ENCODE data around the gene CPT1B.
"Not testable (repeated sequence)": the region's sequence is repeated elsewhere in the genome, so short reads cannot be mapped to it uniquely, and the experiment has no call there.

Gene CPT1B

GRCh38 chr22:50526108-50526833 lies 52.0 kb downstream of the CPT1B start:
- peak; percentile 91 for DNase-seq

DNA sequence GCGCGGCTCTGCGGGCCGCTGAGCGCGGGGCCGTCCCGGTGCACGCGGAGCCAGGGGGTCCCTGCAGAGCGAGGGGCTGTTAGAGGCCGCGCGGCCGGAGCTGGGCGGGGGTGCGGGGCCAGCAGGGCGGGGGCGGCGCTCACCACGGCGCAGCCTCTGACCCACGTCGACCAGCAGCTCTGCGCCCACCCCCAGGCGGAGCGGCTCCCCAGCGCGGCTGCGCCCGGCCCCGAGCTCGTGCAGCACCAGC lies 52.4 kb downstream of the CPT1B start:
- no peak for DNase-seq

DNA sequence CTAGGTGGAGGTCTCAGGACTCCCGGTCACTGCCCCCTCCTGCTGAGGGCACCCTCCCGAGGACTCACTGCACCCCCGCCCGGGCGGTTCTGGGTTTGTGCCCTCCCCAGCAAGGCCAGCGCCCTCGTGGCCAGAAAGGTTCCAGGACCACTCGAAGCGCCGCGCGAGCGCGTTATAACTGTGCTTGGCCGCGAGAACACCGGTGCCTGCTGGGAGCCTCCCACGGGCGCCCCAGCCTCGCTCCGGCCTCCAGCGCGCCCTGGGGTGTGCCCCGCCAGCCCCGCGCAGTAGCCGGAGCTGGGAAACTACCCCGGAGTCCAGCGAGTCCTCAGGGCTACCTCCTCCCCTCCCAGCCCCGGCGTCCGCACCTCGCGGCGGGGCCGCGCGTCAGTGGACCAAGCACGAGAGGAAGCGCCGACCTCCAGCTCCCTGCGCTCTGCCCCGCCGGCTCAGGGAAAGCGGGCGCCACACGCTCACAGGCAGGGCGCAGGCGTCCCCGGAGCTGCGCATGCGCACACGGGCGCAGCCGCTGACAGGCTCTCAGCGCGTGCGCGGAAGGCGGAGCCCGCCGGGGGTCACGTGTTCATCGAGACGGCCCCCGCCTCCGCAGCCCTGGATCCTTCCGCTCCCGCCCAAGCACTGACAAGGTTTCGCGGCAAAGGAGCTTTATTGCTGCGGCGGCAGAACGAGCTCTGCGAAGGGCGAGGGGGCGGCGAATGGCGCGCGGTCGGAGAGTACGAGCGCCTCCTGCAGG lies 52.9 kb downstream of the CPT1B start, which contains the start of gene SCO2:
SCO2 (minus strand) TSS at position 495 of the 754 bp plus-strand sequence. CDS start 1,187 bp downstream, outside the sequence.
- DNase-seq: peak; percentile 98

GRCh38 chr22:50524676-50525103 lies 53.5 kb downstream of the CPT1B start:
- DNase-seq: no peak

DNA sequence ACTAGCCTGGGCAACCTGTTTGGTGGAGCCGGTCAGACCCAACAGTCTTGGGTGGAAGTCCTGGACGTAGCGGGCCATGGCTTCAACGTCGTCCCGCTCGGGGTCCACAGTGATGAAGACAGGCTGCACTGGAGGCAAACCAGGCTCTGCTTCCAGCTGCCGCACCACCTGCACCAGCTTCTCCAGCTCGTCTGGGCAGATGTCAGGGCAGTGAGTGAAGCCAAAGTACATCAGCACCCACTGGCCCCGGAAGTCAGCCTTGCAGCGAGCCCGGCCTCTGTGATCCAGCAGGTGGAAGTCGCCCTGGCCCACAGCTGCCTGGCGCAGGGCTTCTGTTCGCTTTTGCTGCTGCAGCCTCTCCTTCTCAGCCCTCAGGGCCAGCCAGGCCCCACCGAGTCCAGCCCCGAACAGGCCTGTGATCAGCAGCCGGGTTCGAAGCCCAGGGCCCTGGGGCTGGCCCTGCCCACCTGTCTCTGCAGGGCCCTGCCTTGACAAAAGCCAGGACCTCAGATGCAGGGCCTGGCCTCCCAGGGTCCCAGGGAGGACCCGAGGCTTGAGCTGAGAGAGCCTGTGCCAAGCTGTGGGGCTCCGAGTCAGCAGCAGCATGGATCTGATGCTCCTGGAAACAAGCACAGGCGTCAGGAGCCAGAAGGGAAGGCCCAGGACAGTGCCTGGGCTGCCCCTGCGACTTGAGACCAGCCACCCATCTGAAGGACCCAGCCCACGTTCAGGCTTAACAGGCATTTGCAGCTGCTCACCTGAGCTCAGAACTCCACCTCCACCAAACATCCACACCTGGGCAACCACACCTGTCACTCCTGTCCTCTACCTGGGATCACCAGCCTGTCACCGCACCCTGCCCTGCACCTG lies 54.2 kb downstream of the CPT1B start:
- no peak for DNase-seq

GRCh38 chr22:50523458-50523805 lies 54.8 kb downstream of the CPT1B start:
- no peak for DNase-seq

DNA sequence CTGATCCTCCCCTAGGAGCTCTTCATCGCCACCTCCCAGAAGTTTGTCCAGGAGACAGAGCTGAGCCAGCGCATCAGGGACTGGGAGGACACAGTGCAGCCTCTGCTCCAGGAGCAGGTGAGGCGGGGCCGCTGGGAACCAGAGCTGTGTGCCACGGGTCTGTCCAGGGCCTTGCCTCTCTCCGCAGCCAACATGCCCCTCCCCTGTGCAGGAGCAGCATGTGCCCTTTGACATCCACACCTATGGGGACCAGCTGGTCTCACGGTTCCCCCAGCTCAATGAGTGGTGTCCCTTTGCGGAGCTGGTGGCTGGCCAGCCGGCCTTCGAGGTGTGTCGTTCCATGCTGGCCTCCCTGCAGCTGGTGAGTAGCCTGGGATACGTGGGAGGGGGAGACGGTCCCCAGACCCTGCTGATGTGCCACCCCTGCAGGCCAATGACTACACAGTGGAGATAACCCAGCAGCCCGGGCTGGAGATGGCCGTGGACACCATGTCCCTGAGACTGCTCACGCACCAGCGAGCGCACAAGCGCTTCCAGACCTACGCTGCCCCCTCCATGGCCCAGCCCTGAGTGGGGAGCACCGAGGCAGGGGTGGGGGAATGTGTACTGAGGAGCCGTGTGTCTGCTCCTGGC lies 55.3 kb downstream of the CPT1B start:
- DNase-seq: no peak

DNA sequence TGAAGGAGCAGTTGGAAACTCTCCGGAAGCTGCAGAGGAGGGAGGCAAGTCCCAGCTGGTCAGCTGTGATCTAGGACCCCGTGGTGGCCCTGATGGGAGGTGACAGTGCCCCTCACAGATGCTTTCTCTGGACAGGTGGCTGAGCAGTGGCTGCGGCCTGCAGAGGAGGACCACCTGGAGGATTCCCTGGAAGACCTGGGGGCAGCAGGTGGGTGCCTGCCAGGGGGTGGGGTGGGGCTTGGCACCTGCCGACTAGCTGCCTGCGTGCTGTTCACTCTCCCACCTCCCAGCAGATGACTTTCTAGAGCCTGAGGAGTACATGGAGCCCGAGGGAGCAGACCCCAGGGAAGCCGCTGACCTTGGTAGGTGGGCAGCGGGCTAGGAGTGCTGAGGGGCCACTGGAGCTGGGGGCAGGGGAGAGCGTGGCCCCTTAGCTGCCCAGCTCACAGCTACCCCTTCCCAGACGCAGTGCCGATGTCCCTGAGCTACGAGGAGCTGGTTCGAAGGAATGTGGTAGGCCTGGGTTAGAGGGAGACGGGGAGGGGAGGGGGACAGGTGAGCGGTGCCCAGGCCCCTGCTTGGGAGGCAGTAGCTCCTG lies 55.9 kb downstream of the CPT1B start:
- DNase-seq: no peak

DNA sequence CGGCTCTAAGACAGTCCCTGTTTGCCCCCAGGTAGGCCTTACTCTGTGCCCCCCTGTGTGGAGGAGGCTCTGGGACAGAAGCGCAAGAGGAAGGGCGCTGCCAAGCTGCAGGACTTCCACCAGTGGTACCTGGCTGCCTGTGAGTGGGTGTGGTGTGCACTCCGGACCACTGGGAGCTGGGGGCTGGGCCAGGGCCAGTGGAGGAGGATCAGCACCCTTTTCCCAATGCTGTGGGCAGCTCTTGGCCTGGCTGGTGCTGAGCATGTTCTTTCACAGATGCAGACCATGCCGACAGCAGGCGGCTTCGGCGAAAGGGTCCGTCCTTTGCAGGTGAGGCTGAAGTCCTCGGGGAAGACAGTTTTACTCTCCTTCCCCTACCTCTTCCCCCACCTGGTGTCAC lies 56.5 kb downstream of the CPT1B start:
- DNase-seq: no peak

- no peak for DNase-seq
These were observed 57.3 kb downstream of the CPT1B start for GRCh38 chr22:50520826-50521453.

DNA sequence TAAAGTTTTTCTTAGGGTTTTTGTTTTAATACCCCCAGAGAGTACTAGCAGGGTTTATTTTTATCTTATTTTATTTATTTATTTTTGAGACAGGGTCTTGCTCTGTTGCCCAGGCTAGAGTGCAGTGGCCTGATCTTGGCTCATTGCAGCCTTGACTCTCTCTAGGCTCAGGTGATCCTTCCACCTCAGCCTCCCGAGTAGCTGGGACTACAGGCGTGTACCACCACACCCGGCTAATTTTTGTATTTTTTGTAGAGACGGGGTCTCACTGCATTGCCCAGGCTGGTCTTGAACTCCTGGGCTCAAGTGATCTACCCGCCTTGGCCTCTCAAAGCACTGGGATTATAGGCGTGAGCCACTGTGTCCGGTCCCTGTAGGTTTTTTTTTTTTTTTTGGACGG lies 58.0 kb downstream of the CPT1B start:
- DNase-seq: not testable (repeated sequence)

DNA sequence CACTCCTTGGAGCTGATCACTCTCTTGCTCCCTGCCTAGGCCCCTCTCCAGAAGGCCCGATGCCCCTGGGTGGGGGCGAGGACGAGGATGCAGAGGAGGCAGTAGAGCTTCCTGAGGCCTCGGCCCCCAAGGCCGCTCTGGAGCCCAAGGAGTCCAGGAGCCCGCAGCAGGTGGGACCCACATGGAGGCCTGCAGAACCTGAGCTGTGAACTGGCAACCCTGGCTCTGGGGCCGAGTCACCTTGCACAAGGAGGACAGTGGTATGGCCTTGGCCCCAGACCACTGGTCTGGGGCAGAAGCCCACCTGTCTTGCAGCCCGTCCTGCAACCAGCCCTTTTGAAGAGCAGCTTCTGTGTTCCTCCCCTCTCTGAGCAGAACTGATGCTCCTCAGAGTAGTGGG lies 59.1 kb downstream of the CPT1B start:
- DNase-seq: no peak

Data from stimulated activated CD8-positive, alpha-beta memory T cell treated with anti-CD3 and anti-CD28 coated beads, Interleukin-4, amount 100 ng/mL, for 48 hours (primary cell).